ENCODE data around the gene HBEGF. TPM values are rescaled to one million over a fixed set of nuclear protein-coding genes. Genes with fewer than 3 reads are reported as not detected.
"Not testable (repeated sequence)": the region's sequence is repeated elsewhere in the genome, so short reads cannot be mapped to it uniquely, and the experiment has no call there.

HBEGF gene
- total RNA-seq, 1 experiment from 2014 or later: 46.3 TPM

DNA sequence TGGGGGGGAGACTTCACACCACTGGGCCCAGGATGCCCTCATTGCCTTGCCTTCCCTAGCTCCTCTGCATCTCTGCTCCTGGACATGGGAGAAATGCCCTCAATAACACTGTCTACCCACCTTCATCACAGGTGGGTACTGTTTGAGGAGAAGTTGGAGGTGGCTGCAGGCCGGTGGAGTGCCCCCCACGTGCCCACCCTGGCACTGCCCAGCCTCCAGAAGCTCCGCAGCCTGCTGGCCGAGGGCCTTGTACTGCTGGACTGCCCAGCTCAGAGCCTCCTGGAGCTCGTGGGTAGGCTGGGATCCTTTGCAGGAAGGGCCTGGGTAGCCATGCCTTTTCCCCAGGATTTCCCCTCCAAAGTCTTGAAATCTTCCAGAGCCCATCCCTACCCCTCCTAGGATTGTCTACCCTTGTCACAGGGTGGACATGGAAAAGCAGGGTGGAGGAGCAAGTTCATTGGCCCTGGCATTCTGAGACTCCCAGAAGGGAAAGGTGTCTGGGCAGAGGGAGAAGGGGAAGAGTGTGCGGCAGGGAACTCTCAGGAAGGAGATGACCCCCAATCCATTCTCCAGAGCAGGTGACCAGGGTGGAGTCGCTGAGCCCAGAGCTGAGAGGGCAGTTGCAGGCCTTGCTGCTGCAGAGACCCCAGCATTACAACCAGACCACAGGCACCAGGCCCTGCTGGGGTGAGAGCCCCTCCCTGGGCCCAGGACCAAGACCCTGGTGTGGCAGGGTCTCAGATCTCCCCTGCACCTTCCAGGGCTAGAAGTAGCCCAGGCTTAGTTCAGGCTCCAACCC lies 14.5 kb upstream of the HBEGF start:
- DNase-seq (ENCODE audit: low spot score): no peak

DNA sequence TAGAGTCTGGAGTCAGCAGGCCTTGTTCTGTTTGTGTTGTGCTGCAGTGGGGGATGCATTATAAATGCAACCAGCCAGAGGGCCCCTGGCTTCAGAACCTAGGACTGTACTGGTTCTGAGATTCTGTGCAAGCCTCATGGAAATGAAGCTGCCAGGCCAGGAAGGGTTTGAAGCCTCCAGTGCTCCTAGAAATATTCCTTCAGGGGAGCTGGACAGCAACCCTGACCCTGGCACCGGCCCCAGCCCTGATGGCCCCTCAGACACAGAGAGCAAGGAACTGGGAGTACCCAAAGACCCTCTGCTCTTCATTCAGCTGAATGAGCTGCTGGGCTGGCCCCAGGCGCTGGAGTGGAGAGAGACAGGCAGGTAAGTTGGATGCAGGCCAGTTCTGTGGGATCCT lies 13.7 kb upstream of the HBEGF start, which contains the start of gene SLC4A9:
Gene SLC4A9 (plus strand): TSS at position 94 of the 400 bp plus-strand sequence. CDS start 43 bp downstream, at position 137.
- DNase-seq (ENCODE audit: low spot score): no peak

DNA sequence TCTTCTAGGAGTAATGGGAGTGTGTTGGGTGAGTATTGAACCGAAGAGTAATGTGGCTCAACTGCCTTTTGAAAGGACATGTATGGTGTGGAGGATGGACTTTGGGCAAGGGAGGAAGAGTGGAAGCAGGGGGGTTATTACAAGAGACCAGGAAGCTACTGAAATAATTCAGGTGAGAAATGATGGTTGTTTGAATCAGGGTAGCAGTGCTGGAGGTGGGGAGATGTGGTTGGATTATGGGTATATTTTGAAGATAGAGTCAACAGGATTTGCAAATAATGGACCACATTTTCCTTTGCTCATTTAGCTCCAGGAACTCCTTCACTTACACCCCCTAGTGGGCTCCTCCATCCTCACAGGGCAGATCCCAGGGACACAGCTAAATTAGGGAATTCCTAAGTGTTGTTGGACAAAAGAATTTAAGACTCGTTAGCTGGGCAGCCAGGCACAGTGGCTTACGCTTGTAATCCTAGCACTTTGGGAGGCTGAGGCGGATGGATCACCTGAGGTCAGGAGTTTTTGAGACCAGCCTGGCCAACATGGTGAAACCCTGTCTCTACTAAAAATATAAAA lies 12.4 kb upstream of the HBEGF start:
- DNase-seq (ENCODE audit: low spot score): peak; percentile 65

DNA sequence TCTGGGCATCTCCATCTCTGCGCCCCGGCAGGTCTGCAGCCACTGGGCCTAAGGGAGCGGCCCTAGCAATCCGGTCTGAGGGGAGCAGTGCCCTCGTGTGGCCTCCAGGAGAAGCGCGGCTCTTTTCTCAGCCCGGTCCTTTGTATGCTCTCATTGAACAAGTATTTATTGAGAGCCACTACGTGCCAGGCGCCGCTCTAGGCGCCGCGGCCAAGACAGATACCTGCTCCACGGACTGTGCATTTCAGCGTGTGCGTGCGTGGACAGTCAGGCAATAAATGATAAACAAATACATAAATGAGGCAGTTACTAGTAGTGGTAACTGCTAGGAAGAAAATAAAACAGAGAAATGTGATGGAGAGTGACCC lies 11.3 kb upstream of the HBEGF start:
- DNase-seq (ENCODE audit: low spot score): peak; percentile 94

DNA sequence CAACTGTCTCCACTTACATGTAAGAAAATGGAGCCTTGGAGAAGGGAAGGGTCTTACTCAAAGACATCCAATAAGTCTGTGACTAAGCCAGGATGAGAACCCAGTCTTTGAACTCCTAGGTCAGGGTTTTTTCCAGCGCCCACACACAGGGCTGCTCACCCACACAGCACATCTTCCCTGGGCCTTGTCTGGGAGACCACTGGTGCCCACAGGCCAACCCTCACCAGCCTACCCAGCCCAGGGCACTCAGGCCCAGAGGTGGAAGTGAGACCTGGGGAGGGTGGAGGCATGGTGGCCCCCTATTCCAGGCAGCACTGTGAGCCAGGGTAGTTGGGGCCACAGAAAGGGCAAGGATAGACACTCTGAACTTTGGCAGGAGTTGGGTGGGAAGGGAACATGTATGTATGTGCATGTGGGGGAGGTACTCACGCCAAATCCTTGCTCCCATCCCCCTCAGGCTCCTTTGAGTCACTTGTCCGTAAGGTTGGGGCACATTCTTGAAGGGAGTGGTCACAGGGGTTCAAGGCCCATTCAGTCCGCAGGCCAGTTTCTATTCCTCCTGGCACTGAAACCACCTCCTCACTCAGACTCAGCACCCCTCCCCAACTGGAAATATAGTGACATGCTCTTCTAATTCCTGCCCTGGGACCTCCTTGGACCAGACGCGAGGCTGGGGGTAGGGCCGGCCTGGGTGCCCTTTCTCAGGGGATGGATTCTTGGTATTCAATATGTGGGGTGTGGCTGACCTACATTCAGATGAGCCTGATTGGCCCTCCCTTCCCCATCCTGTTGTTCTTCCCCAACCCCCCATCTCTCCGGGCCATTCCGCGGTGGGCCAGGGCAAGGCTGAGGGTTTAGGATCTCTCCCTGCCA lies 10.7 kb upstream of the HBEGF start:
- DNase-seq (ENCODE audit: low spot score): no peak

DNA sequence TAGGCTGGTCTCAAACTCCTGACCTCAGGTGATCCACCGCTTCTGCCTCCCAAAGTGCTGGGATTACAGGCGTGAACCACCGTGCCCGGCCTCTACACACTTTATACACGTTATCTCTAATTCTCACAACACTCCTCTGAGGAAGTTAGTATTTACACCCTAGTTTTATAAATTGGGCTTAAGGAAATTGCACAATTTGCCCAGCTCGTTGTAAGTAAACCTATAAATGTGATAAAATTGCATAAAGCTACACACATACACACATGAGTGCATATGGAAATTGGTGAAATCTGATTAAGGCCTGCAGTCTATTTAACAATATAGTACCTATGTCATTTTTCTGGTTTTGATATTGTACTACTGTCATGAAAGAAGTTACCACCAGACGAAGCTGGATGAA lies 9.1 kb upstream of the HBEGF start:
- no peak for DNase-seq (ENCODE audit: low spot score)

DNA sequence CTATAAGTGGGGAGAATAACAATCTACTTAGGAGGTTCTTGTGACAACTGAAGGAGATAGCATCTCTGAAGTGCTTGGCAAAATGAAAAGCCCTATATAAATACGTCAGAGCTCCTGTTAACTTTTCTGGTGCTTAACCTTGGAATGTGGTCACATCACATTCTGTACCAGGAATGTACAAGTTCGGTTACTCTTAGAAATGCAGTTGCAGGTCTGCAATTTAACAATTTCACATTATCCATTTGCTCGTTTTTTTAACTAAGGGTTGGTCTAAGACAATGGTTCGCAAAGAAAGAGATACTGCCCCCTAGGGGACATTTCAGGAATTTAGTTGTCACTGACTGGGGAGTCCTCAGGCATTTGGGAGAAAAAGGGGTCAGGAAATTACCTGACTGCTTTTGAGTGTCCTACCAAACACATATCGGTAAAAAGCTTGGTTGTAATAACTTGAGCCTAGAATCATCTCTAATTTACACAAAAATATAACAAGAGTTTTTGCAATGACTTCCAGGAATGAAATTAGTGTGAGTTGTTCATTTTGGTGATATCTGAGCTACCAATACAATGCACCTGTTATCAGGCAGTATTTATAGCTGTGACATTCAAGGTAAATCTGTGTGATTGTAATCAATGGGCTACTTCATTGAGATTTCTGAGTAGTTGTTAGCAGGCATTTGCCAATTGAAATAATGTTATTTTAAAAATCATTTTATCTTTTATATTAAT lies 5.4 kb upstream of the HBEGF start:
- DNase-seq (ENCODE audit: low spot score): peak; percentile 91

DNA sequence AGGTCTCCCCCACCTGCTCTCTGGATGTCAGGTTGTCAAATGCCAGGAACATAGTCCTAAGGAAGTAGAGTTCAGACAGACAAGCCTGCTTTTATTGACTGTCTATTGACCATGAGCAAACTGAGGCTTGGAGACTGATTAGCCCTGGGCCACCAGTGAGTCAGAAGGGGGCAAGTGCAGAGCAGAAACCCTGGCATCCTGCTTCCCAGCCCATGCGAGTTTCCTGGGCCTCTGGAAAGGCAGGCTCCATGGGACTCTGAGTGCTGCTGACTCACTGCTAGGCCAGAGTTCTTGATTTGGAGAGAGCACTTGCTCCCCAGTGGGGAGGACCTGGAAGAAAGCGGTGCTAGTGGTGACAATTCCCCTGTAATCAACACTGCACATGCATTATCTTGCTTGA lies 2.8 kb upstream of the HBEGF start:
- DNase-seq (ENCODE audit: low spot score): peak; percentile 19

- peak; percentile 34 for DNase-seq (ENCODE audit: low spot score)
Measured at GRCh38 chr5:140348104-140348503, 1.7 kb upstream of the HBEGF start.

GRCh38 chr5:140347360-140347759 lies 957 bp upstream of the HBEGF start:
- DNase-seq (ENCODE audit: low spot score): no peak

- DNase-seq (ENCODE audit: low spot score): peak; percentile 54
Measured at GRCh38 chr5:140345919-140346347, 470 bp downstream of the HBEGF start.

- peak; percentile 74 for DNase-seq (ENCODE audit: low spot score)
Measured at GRCh38 chr5:140344683-140345423, 1.6 kb downstream of the HBEGF start.

- not testable (repeated sequence) for DNase-seq (ENCODE audit: low spot score)
Measured at GRCh38 chr5:140343849-140344248, 2.6 kb downstream of the HBEGF start.

- no peak for DNase-seq (ENCODE audit: low spot score)
Measured at GRCh38 chr5:140342896-140343295, 3.5 kb downstream of the HBEGF start.

- DNase-seq (ENCODE audit: low spot score): no peak
Measured at GRCh38 chr5:140342287-140342686, 4.1 kb downstream of the HBEGF start.

DNA sequence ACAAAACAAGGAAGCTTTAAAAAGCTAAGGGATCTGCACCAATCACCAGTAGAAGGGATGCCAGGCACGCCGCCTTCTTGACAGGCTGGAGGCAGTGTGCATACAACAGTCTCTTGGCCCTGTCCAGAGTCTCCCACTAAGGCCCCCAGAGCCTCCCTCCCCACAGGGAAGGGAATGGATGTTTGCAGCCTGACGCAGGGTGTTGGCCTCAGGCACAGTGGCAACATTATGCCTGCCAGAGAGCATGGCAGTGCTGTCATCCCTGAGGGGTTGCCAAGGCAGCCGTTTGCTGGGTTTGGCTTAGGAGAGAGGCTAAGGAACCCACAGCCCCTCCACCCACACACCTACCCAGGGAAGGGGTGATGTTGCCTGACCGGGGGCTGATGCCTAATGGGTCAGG lies 4.8 kb downstream of the HBEGF start:
- no peak for DNase-seq (ENCODE audit: low spot score)

DNA sequence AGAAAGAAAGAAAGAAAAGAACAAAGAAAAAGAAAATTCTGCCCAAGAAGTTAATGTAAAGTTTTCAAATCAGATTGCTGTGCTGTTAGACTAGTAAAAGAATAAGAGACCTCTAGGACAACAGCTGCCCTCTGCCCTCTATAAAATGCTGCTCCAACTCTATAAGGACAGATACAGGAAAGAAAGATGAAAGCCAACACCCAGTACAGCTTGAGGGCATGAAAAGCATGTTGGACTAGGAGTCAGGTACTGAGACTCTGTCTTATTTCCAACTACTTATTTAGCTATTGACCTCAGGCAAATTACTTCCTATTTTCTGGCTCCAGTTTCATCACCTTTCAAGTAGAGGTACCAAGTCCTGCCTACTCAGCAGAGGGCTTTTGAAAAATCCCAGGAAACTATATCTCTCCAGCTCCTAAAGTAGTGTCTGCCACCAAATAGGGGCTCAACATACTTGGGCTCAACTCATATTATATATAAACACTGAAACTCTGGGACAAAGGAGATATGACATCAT lies 5.7 kb downstream of the HBEGF start:
- no peak for DNase-seq (ENCODE audit: low spot score)

GRCh38 chr5:140339636-140340035 lies 6.8 kb downstream of the HBEGF start:
- DNase-seq (ENCODE audit: low spot score): no peak

DNA sequence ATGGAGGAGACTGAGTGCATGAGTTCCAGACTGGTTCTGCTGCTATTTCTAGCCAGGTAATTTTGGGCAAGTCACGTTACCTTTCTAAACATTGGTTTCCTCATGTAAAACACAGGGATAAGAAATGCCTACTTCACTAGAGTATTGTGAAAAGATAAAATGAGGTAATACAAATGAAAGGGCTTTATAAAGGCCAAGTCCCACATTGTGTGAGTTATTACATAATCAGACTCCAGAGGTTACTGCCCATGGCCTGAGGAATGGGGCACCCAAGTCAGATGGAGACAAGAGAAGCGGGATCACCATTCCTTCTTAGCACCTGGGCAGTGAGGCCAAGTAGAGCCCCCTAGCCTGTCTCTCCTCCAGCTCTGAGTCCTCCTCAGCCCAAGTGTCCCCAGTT lies 7.5 kb downstream of the HBEGF start:
- no peak for DNase-seq (ENCODE audit: low spot score)

- DNase-seq (ENCODE audit: low spot score): no peak
Measured at GRCh38 chr5:140338336-140338735, 8.1 kb downstream of the HBEGF start.

DNA sequence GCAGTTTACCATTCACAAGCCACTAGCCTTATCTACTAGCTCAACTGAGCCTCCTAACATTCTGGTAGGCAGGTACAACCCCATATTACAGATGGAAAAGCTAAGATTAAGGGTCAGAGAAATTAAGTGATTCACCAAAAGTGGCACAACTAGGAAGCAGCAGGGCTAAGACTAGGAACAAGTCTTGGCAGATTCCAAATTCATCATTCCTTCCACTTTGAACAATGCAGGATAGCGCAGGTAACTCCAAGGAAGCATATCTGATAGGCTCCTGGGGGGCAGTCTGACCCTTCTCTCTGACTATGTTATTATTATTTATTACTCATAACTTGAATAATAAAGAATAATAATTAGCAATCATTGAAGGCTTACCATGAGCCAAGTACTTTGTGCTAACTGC lies 8.5 kb downstream of the HBEGF start:
- no peak for DNase-seq (ENCODE audit: low spot score)
